Mucosa of gallbladder (tissue), 1 donor: Measurements from ENCODE around the gene GAMT. TPM values are rescaled to one million over a fixed set of nuclear protein-coding genes. Genes with fewer than 3 reads are reported as not detected.

ENCODE experiments used
- DNase-seq: peaks from one replicate; pipeline ENCODE4 v3.0.0-alpha.2; 2020; ENCODE audit warnings: low spot score
- total RNA-seq: library from RNA; stranded (reverse); gene quantifications from one replicate; pipeline ENCODE4 v1.2.1, GENCODE V29; 2021
- donor health status: DM: no; HTN: no; CAD: no.

GAMT gene
- total RNA-seq, 1 donor from 2014 or later: 27.9 TPM

DNA sequence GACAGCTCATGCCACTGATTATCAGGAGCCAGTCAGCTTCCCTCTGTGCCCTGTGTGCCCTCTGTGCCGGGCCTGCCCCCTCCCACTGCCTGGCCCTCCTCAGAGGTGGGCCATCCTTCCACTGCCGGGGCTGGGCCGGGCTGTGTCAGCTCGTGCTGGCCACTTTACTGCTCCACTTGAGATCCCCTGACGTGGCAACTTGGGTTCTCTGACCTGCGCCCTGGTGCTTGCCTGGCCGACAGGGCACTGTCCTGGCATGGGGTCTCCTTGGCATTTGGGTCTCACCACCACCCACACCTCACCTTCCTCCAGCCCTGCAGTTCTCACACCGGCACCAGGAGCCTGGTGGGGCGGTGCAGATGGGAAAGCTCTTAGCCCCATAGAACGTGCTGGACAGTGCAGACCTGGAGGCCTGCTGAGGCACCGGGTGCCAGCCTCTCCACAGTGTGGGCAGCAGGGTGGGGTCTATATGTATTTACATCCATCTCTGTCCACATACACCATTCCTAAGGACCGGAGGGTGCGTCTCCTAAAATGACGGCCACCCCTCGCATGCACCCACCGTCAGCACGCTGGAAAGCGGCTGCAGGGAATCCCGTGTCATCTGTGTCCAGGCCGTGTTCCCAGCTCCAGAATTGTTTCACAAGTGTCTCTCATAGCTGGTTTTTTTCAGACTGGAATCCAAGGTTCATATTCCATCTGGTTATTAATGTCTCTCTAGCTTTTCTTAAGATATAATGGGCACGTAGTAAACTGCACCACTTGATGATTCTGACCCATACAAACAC is 17.8 kb upstream of the GAMT start:
- DNase-seq: no peak

DNA sequence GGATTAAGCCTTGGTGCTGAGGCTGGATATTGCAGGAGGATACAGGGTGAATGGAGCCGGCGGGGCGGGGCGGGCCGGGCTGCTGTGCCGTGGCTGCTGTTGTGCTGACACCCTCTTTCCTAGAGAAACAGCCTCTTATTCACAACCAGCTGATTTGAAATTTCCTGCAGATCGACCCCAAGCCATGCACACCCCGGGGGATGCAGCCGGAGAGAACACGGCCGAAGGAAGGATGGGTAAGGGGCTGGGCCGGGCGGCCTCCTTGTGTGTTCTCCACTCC is 17.1 kb upstream of the GAMT start:
- DNase-seq: no peak

DNA sequence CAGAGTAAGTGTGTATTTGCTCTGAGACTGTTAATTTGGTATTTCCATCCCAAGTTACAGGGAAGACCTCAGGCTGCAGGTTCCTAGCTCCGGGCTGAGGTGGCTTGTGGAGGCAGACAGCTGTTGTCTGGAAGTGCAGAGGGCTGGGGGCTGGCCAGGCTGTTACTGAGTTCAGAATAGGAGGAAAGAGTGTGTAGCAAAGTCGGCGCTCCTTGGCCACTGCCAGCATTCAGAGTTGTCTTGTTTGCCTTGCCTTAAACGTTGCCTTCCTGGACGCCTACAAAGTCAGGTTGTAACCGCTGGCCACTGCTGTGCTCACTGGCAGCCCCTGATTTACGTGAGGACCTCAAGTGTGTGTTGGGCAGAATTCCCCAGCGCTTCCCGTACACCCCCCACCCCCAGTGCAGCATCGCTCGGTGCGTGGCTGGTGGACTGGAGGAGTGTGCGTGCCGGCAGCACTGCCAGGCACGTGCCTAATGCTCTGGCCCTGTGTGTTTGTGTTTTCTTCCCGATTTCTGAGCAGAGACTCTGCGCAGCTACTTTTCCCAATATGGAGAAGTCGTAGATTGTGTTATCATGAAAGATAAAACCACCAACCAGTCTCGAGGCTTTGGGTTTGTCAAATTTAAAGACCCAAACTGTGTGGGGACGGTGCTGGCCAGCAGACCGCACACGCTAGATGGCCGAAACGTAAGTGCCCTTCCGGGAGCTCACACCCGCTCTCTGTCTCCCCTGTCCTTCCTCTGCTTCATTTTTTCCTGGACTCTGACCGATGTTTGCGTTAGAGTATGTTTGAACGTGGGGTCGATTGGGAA is 16.5 kb upstream of the GAMT start:
- no peak for DNase-seq

DNA sequence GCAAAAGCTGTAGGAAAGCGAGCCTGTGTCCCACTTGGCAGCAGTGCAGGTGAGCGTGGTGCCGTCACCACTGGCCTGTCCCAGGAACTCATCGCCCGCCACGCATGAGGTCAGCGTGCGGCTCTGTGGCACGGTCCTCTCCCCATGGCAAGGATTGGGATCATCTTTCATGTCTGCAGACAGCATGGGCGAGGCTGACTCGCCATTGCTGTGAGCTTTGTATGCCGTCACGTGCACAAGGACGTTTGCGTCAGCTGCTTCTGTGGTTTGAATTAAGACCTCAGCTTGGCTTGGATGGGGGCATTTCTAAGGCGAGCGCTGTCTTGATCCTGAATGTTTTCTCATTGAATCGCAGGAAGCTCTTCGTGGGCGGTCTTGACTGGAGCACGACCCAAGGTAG is 15.8 kb upstream of the GAMT start:
- DNase-seq: no peak

DNA sequence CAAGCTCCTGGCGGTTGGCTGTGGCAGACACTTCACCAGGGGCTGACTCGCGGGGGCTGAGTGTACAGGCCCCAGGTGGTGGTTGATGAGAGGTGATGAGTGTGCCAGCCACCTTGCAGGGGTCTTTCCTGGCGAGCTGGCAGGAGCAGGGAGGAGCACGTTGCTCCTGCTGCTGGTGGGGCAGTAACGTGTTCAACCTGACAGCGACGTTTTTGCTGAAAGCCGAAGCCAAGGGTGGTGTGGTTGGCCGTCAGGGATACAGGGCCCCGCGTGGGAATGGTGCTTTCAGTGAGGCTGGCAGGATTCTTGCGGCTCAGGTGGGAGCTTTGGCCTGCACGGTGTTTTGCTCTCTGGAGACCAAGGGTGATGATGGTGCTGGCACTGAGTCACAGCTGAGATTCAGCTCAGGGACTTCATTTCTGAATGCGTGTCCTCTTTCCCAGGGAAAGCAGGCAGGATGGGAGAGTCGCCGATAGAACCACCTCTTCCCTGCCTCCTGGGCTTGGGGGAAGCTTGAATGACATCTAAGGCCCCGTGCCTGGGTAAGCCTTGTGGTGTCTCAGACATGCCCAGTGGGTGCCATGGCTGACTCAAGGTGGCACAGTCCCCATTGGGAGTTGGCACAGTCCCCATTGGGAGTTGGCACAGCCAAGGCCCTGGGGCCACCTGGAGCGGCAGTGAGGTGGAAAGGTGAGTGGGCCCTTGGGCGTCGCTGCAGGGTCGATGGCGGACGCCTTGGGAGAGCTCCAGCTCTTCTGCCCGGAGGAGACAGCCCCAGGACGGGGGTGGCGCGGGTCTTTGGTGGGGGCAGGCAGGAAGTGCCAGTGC is 14.9 kb upstream of the GAMT start:
- no peak for DNase-seq

DNA sequence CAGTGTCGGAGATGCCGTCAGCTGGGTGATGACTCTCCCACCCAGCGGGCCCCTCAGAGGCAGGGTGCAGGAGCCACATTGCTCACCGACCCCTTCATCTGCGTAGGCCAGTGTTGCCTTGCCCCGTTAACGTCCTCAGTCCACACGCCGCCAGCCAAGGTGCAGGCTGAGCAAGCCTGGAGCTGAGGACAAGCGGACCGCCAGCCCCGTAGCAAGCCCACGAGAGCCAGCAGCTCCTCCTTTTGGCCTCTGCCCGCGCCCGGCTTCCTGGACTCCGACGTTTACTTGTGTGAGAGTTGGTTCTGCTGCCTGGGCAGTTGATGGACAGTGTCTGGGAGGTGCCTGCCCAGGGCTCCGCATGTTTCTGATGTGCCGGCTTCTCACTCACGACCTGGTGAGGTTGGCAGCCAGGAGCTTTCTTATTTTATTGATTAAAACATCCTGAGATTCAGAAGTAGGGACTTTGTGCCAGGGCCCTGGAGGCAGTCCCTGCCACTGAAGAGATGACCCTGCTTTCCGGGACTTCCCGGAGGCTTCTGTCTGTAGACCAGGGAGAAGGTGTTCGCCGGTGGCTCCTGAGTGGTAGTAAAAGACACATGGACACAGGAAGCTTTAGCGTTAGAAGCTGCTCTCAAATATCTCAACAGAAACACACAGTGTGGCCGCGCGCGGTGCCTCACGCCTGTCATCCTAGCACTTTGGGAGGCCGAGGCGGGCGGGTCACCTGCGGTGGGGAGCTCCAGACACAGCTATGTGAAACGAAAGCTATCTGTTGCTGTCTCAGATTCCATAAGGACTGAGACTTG is 11.9 kb upstream of the GAMT start:
- DNase-seq: peak; percentile 71

DNA sequence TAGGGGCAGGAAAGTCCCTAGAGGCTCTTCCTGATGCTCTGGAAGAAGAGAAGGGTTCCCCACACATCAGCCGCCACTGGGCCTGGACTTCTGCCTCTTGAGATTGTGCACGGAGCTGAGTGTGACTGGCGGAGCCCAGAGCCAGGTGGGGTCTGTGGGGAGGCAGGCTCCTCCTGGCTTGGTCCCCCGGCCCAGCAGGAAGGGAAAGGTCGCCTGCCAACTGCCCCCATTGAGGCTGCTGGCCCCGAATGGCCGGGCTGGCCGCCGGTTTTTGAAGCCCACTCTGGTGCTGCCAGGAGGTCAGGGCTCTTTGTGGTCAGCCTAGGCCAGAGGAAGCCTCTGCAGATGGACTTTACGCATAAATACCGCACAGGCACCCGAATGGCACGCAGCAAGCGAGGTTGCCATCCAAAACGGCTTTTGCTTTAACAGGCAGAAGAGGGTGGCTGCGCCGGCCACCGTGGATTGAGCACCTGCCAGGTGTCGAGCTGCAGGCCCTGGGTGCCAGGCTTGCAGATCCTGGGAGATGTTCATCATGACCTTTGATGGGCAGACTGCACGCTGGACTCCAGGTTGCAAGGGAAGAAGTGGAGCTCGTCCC is 11.1 kb upstream of the GAMT start:
- DNase-seq: no peak

DNA sequence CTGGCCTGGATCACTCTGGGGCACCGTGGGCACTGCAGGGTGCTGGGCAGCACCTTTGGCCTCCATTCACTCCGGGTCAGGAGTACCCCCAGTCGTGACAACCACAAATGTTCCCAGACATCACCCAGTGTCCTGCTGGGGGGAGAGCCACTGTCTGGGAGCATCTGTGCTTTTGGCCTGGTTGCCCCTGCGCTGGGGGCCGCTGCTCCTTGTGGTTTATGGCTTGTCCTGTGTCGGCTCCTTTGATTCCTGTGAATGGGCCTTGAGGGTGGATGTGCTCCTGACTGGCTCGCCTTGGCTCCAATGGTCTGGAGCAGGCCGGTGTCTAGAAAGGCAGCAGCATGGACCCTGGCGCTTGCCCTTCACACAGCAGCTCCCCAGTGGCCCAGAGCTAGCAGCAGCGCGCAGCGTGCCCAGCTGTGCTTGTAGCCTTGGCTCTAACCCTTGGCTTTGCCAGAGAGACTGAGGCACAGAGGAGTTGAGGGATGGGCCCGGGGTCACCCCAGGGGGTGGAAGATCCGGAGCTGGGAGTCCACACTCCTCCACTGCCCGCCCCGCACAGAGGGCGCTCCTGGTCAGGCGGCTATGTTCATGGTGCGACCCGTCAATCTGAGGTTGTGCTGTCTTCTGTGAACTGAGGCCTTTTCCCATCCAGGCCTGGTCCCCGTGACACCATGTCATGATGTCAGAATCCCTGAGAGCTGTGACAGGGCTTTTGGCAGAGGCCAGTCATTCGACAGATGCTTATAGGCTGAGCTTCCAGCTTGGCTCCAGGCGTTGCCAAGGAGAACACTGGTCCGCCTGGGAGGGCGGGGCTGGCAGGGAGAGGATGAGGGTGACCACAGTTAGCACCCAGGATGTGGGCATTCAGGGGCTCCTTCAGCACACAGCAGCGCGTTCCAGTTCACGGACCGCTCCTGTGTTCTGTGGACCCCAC is 10.2 kb upstream of the GAMT start:
- DNase-seq: no peak

DNA sequence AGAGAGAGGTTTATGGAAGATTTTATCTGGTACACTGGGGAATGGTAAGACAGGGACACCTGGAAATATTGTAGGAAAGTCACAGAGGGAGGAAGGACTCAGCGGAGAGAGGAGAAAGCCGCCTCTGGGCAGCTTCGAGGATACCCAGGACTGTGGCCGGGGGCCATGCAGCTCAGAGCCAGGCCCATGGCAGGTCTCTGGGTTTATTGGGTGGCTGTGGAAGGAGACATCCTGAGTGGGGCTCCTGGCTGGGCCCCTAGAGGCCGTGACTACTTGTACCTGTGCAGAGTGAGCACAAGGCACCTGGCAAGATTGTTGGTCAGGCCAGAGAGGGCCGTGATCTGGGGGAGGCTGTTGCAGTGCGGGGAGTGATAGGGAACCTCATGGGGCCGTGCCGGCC is 9.4 kb upstream of the GAMT start:
- DNase-seq: no peak

DNA sequence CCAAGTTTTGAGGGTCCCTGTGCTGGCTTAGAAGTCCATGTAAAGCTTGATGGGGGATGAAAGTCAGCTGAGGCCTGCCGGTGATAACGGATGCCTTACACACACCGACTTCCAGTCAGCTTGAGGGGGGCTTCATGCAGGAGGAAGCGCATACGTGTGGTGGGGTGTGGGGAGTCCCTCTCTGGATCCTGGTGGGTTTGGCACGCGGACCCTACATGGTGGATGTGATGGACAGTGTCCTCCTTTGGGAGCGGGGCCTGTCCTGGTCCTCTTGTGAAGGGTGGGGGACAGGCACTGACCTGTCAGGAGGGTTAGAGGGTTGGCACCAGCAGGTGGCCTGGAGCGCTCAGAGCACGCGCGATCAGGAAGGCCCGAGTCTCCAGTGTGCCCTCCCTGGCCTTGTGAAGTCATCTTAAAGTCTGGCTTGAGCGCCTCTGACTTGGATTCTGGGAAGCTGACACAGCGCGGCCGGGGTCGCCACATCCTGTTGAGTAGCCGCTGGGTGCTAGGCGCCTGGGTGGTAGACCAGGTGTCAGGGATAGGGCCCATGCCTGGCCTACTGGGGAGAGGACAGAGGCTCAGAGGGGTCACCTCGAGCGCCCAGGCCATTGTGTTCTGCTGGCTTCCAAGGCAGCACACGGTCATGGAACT is 8.9 kb upstream of the GAMT start:
- DNase-seq: no peak

DNA sequence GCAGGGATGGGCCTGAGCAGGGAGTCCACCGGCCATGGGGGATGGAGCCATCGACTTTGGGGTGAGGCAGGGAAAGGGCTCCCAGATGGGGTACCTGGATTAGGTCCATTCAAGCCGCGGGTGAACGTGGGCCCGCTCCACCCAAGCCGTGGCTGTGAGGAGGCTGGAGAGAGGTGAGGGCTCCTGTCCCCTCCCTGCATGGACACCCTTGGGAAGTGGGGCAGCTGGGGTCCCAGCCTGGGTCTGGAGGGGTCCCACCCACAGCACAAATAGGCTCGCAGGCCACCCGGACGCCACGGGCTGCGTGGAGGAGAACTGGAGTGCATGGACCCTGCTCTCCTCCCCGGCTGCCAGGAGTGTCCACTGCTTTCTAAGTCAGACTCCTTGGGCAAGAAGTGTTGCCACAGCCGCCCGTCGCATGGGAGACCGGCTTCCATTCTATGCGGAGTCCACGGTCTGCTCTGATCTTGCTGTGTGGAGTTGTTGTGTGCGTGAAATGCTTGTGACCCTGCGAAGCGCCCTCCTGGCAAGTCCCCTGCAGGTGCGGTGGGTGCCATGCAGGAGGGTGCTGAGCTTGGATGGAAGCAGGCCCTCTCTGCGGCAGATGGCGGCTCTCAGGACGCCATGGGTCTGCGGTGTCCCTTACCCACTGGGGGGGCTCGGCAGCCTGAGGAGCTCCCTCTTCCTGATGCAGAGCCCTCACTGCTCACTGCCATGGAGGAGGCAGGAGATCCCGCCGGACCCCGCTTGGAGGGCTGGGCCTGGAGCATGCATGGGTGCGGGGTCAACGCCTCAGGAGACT is 8.1 kb upstream of the GAMT start:
- no peak for DNase-seq

DNA sequence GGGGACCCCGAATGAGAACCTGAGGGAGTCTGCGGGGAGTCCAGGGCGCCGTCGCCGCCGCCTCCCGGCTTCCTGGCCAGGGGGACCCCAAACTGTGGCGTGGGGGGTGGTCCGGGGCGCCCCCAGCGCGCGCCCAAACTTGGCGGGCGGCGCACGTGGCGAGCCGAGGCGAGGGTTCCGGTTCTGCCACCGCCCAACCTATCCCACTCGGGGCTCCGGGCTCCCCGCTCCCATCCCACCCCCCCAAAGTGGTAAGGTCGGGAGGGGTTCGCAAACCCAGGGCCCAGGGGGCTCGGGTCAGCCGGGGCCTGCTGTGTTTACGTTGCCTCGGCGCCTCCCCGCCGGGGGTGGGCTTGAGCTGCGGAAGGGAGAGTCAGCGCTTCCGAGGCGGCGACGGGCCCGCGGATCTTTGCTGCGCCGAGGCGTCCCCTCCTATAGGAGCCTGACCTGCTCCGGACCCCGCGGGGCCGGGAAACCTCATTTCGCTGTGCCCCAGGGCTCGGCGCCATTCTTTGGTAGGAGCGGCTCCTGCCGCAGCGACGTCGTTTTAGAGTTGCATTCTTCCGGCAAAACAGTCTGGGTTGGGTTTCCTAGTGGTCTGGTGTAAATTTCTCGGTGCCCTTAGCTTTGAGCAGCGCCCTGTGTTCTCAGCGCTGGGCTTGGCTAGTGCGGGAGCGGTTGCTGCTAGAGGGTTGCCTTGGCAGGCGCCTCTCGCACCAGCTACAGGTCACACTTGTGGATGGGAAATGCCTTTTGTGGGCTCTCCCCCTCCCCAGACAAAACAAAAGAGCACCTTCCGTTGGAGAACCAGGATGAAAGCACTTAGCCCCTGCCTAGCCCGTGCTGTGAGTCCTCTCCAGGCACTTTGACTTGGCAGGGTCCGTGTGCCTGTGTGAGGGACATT is 7.2 kb upstream of the GAMT start:
- no peak for DNase-seq

DNA sequence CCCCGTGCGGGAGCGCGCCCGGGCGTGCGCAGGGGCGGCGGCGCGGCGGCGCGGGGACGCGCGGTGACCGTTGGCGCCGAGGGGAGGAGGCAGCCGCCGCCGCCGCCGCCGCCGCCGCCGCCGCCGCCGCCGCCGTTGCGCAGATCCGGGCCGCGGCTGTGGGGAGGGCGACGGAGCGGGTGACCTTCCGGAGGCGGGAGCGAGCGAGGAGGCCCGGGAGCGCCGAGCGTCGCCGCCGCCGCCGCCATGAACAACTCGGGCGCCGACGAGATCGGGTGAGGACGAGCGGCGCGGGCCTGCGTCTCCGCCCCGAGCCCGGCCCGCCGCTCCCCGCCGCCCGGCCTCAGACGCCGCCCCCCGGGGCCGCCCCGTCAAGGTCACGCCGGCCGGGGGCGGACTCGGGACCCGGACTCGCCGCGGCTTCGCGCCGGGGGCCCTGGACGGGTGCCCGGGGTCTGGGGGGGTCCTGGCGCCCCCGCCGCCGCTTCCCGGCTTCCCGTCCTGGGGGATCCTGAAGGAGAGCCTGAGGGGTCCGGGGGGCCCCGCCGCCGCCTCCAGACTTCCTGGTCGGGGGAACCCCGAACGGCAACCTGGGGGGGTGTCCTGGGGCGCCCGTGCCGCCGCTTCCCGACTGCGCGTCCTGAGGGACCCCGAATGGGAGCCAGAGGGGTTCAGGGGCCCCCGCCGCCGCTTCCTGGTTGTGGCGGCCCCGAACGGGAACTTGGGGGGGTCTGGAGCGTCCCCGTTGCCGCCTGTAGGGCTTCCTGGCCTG is 6.4 kb upstream of the GAMT start, which contains the start of gene DAZAP1:
TSS of gene DAZAP1 (plus strand) at position 59 of the 772 bp plus-strand sequence. CDS start at position 247, 188 bp downstream.
- no peak for DNase-seq

DNA sequence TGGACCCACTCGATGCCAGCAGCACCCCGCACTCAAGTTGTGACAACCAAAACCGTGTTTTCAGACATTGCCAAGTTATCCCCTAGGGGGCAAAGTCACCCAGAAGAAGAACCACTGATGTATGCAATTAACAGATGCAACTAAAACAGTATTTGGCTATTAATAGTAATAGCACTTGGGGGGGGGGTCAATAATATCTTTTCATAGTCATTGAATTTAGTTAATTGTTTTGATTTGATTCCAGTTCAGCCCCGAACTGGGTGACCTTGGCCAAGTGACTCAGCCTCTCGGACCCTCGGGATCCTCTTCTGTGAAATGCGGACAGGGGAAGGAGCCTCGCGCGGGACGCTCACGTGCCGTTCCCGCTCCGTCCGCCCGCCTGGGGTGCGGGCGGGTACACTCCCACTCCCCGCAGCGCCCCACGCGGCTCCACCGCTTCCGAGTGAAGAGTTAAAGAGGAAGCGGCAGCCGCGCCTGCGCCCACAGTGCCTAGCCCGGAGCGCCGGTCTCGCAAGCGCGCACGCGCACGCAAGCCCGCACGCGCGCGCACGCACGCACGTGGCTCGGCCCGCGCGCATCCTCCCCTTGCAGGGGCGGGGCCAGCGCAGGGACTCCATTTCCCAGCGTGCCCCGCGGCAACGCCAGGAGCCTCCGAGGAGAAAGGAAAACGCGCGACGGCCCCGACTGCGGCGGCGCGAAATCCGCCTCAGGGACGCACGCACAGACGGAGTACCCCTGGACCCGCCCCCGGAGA is 5.6 kb upstream of the GAMT start:
- DNase-seq: peak; percentile 99

DNA sequence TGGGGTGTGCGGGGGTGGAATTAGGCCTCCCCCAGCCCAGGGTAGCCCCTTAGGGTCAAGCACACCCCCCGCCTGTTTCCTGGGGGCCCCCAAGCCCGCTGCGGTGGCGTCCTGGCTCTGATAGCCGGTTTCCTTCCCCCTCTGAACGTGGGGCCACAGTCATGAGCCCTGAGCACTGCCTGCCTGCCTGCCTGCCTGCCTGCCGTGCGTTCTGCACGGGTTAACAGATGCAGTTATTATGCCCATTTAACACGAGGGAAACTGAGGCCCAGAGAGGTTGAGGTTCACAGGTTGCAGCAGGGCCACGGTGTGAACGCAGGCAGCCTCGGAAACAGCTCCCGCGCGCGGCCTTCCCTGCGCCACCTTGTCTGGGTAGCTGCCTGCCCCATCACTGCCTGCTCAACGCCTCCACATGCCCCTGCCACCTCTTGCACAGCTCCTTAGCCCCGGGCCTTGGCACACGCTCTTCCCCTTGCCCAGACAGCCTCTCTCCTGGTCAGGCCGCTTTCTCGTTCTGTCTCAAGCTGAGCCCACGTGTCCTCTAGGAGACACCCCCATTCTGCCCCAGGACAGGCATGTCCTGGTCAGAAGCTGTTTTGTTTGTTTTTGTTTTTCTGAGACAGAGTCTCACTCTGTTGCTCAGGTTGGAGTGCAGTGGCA is 1.2 kb upstream of the GAMT start:
- DNase-seq: no peak

DNA sequence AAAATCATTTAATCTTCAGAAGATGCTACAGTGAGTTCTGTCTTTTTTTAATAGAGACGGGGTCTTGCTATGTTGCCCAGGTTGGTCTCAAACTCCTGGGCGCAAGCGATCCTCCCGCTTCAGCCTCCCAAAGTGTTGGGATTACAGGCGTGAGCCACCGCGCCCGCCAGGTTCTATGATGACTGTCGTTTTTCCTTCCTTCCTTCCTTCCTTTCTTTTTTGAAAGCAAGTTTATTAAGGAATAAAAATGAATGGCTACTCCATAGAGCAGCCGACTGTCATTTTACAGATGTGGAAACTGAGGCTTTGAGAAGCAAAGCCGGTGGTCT is 511 bp upstream of the GAMT start:
- DNase-seq: no peak
